OCI-LY7 (cell line): Measurements from ENCODE around the gene CLASP2. TPM values are rescaled to one million over a fixed set of nuclear protein-coding genes. Genes with fewer than 3 reads are reported as not detected.

ENCODE experiments used
- BruUV-seq: library from RNA; stranded (reverse); fragments of 400-500 nt; replicated peaks from 2 replicates; lab custom pipeline; 2021; lab: Mats Ljungman, UMichigan
- CTCF ChIA-PET: fragments of 300-600 bp; sonication (Branson Sonifier 250); formaldehyde crosslinking; loops from one replicate; lab custom pipeline; 2022; ENCODE audit warnings: antibody characterized with exemption; ENCODE audit not compliant: unreplicated experiment; lab: Charles Lee
- POLR2A ChIA-PET: fragments of 300-600 bp; sonication (Branson Sonifier 250); formaldehyde crosslinking; loops from one replicate; lab custom pipeline; 2022; ENCODE audit warnings: antibody characterized with exemption; lab: Charles Lee
- DNase-seq: peaks from one replicate; pipeline ENCODE4 v3.0.0-alpha.2; 2015; ENCODE audit warnings: low spot score
- H2AFZ ChIP-seq: fragments of 200-600 bp; sonication (generic), shearing (Covaris generic); 2 replicates; pipeline ENCODE4 v1.6.1; 2014; ENCODE audit warnings: mild to moderate bottlenecking, antibody characterized with exemption, low read length, moderate library complexity
- H3K27ac ChIP-seq: fragments of 200-600 bp; sonication (generic); 2 replicates; pipeline ENCODE4 v1.5.1; 2014; ENCODE audit warnings: mixed run types, low read depth, mild to moderate bottlenecking, moderate library complexity, low read length, inconsistent platforms; ENCODE audit not compliant: poor library complexity, severe bottlenecking
- H3K36me3 ChIP-seq: fragments of 200-600 bp; sonication (generic); 2 replicates; pipeline ENCODE4 v1.6.1; 2014; ENCODE audit warnings: mild to moderate bottlenecking, antibody characterized with exemption, low read length, moderate library complexity, mixed read lengths; ENCODE audit not compliant: insufficient read depth
- H3K4me1 ChIP-seq: fragments of 200-600 bp; sonication (generic); 2 replicates; pipeline ENCODE4 v1.5.1; 2014; ENCODE audit warnings: mild to moderate bottlenecking, low read length; ENCODE audit not compliant: insufficient read depth, poor library complexity, severe bottlenecking
- H3K4me2 ChIP-seq: fragments of 200-600 bp; sonication (generic); 2 replicates; pipeline ENCODE4 v1.6.1; 2014; ENCODE audit warnings: mild to moderate bottlenecking, low read length
- H3K4me3 ChIP-seq: fragments of 200-600 bp; sonication (generic); 2 replicates; pipeline ENCODE4 v1.5.1; 2014; ENCODE audit warnings: mild to moderate bottlenecking, low read depth, low read length; ENCODE audit not compliant: poor library complexity, severe bottlenecking
- H3K79me2 ChIP-seq: fragments of 200-600 bp; sonication (generic); 2 replicates; pipeline ENCODE4 v1.6.1; 2016; ENCODE audit warnings: low read depth, mild to moderate bottlenecking, low read length, moderate library complexity, mixed read lengths; ENCODE audit not compliant: insufficient read depth
- H3K9me2 ChIP-seq: fragments of 200-600 bp; sonication (generic); 2 replicates; pipeline ENCODE4 v1.6.1; 2016; ENCODE audit warnings: mild to moderate bottlenecking, low read length, mixed read lengths; ENCODE audit not compliant: insufficient read depth
- H3K9me3 ChIP-seq: fragments of 200-600 bp; sonication (generic); 2 replicates; pipeline ENCODE4 v1.6.1; 2014; ENCODE audit warnings: mild to moderate bottlenecking, mixed run types, low read length, mixed read lengths
- H4K20me1 ChIP-seq: fragments of 200-600 bp; sonication (generic); 2 replicates; pipeline ENCODE4 v1.6.1; 2014; ENCODE audit warnings: mild to moderate bottlenecking, antibody characterized with exemption, low read length, moderate library complexity, mixed read lengths; ENCODE audit not compliant: insufficient read depth
- CTCF ChIP-seq: fragments of 200-600 bp; sonication (generic); conservative IDR thresholded peaks from 2 replicates; pipeline ENCODE4 v1.5.1; 2014; ENCODE audit warnings: mild to moderate bottlenecking, antibody characterized with exemption, low read length, moderate library complexity, mixed read lengths
- EZH2phosphoT487 ChIP-seq: fragments of 200-600 bp; sonication (generic); IDR thresholded peaks from 2 replicates; pipeline ENCODE4 v1.6.1; 2018; ENCODE audit warnings: low read depth, borderline replicate concordance, mild to moderate bottlenecking, mixed run types, antibody characterized with exemption, low read length, moderate library complexity, mixed read lengths
- intact Hi-C: fragments of 100-400 bp; cut with micrococcal nuclease; formaldehyde crosslinking; loops from one replicate; pipeline ENCODE4 v1.10.0; 2022; ENCODE audit not compliant: unreplicated experiment
- total RNA-seq, 2 experiments: library from RNA; depleted of rRNA in 1 of 2; stranded (reverse); fragments of >200 nt in 1 of 2; shearing (Covaris generic) in 1 of 2; gene quantifications; 2 replicates each; pipeline ENCODE4 v1.2.3, GENCODE V29; 2014 to 2022

The CLASP2 gene
- total RNA-seq, 2 experiments from 2014 or later: 95.5 to 99.1 TPM

GRCh38 chr3:33613041-33613440 is 105.0 kb downstream of the CLASP2 start:
- TF ChIP-seq EZH2phosphoT487 (no peak), CTCF (no peak)
- no TSS peak for BruUV-seq
- POLR2A ChIA-PET: interaction anchor here (0.6 to 1.0 kb wide), 2 partner anchors 12 to 240 kb away, joined by 3 read pairs; no protein-coding TSS in a partner anchor
- no peaks in the 10 kb centered on the region for H4K20me1 ChIP-seq
- no peak for DNase-seq
- H3K79me2 ChIP-seq: no peaks in the 10 kb centered on the region
- H3K4me2 ChIP-seq: no peak overlapping the region
- no peak overlapping the region for H2AFZ ChIP-seq
- H3K27ac ChIP-seq: no peak overlapping the region
- CTCF ChIA-PET: no interaction called here
- intact Hi-C loops: no loop called here
- H3K4me3 ChIP-seq: no peak overlapping the region
- H3K36me3 ChIP-seq: peaks cover 21% of the 10 kb centered on the region; the same call in 1 of the 2 replicates
- no peaks in the 10 kb centered on the region for H3K9me3 ChIP-seq
- no peaks in the 10 kb centered on the region for H3K9me2 ChIP-seq
- no peaks in the 10 kb centered on the region for H3K4me1 ChIP-seq

- TF ChIP-seq CTCF (no peak), EZH2phosphoT487 (no peak)
- peaks cover 20% of the 10 kb centered on the region; the same call in 1 of the 2 replicates for H3K36me3 ChIP-seq
- ChIA-PET POLR2A (interaction anchor here (1.0 kb wide), 1 partner anchor 11 kb away, joined by 3 read pairs; no protein-coding TSS in a partner anchor), CTCF (no interaction called here)
- no peaks in the 10 kb centered on the region for H3K79me2 ChIP-seq
- H3K4me3 ChIP-seq: no peak overlapping the region
- H3K4me1 ChIP-seq: no peaks in the 10 kb centered on the region
- H4K20me1 ChIP-seq: no peaks in the 10 kb centered on the region
- H3K9me3 ChIP-seq: no peaks in the 10 kb centered on the region
- no peak overlapping the region for H2AFZ ChIP-seq
- intact Hi-C loops: no loop called here
- no TSS peak for BruUV-seq
- DNase-seq: no peak
- H3K9me2 ChIP-seq: no peaks in the 10 kb centered on the region
- no peak overlapping the region for H3K4me2 ChIP-seq
- H3K27ac ChIP-seq: no peak overlapping the region
Observed at GRCh38 chr3:33612607-33613006, 105.4 kb downstream of the CLASP2 start.

DNA sequence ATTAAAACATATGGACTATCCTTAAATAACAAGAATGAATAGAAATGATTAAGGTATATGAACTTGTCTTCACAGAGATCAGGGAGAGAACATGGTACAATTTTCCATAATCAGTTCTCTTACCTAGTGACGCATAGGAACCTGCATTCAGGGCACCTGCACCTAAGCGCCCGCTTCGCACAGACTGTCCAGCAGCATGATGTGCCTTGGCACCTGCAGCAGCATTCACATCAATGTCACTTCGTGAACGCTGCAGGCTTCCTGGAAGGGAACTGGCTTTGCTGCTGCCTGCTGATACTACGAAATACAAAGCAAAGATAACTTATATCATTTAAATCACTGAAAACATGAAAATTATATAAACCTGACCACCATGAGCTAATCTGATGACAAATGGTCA is 115.2 kb downstream of the CLASP2 start:
- H3K4me1 ChIP-seq: no peaks in the 10 kb centered on the region
- H3K9me3 ChIP-seq: no peaks in the 10 kb centered on the region
- intact Hi-C loops: no loop called here
- POLR2A ChIA-PET: no interaction called here
- no peak overlapping the region for H2AFZ ChIP-seq
- H3K4me3 ChIP-seq: no peak overlapping the region
- no TSS peak for BruUV-seq
- H3K9me2 ChIP-seq: no peaks in the 10 kb centered on the region
- no peaks in the 10 kb centered on the region for H3K79me2 ChIP-seq
- no peaks in the 10 kb centered on the region for H4K20me1 ChIP-seq
- no peak overlapping the region for H3K27ac ChIP-seq
- DNase-seq: no peak
- CTCF ChIA-PET: no interaction called here
- H3K36me3 ChIP-seq: peaks cover 78% of the 10 kb centered on the region
- H3K4me2 ChIP-seq: no peak overlapping the region
- TF ChIP-seq EZH2phosphoT487: no peak
- no peak for TF ChIP-seq CTCF
